Right renal cortex interstitium (tissue), 3 donors: Measurements from ENCODE around the gene GPR137B. TPM values are rescaled to one million over a fixed set of nuclear protein-coding genes. Genes with fewer than 3 reads are reported as not detected.

Source experiments
- DNase-seq, 3 donors: peaks; one replicate each; pipeline ENCODE4 v3.0.0-alpha.2; 2013; ENCODE audit warnings: low read depth in 3 of 3, low spot score in 2 of 3
- polyA plus RNA-seq, 3 donors: library from polyadenylated mRNA; unstranded; fragments of 120-200 nt; gene quantifications; one replicate each; pipeline ENCODE4 v1.2.1, GENCODE V29; 2013; ENCODE audit not compliant: insufficient read length in 3 of 3

Gene GPR137B
- polyA plus RNA-seq, 3 donors: 35.4 to 42.3 (median 38.9) TPM

GRCh38 chr1:236113324-236114032 lies 28.9 kb upstream of the GPR137B start:
- DNase-seq: no peak

DNA sequence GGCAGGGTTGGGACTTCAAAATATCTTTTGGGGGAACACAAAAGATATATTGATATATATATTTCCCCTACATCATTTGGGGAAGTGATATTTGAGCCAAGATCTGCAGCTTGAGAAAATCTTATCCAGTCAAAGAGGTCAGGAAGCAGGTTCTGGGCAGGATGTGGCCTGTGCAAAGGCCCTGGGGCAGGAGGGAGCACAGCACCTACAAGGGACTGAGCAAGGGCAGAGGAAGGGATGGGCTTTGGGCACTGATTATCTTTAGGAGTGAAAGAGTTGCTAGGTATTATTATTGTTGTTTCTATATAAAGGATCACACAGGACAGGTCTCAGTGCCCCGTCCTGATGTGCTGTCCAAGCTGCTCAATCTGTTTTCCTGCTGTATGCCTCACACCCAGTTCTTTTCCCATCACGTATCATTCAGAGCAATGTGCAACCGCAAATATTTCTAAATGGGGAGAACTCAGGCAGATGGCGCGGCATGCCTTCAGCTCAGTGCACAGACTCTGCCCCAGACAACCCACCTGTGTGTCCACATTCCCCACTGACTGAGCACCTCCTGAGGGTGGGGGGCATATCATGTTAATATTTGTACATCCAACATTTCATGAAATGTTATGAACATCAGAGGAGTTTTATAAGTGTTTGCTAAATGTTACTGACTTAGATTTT lies 28.1 kb upstream of the GPR137B start:
- no peak for DNase-seq

GRCh38 chr1:236117710-236118109 lies 24.6 kb upstream of the GPR137B start:
- no peak for DNase-seq

GRCh38 chr1:236119943-236120484 lies 22.3 kb upstream of the GPR137B start:
- no peak for DNase-seq

- no peak for DNase-seq
Observed at GRCh38 chr1:236120721-236121153, 21.6 kb upstream of the GPR137B start.

- DNase-seq: no peak
Observed at GRCh38 chr1:236122176-236122575, 20.2 kb upstream of the GPR137B start.

- DNase-seq: no peak
Observed at GRCh38 chr1:236123563-236123962, 18.8 kb upstream of the GPR137B start.

DNA sequence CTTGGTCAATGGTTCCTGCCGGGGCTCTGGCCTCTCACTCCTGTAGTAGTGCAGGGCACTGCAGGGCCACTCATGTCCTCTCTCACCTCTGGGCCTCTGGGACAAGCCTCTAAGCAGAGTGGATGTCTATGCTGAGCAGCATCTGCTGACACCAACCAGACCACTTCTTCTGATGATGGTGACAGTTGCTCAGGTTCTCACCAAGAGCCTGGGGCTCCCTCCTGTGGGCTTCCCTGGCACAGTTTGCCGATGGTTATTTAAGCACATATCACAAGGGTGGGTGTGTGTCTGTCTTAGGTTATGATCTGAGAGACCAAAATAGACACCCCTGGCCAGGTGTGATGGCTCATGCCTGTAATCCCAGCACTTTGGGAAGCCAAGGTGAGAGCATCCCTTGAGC lies 17.4 kb upstream of the GPR137B start:
- no peak for DNase-seq

- no peak for DNase-seq
Observed at GRCh38 chr1:236127045-236127444, 15.3 kb upstream of the GPR137B start.

DNA sequence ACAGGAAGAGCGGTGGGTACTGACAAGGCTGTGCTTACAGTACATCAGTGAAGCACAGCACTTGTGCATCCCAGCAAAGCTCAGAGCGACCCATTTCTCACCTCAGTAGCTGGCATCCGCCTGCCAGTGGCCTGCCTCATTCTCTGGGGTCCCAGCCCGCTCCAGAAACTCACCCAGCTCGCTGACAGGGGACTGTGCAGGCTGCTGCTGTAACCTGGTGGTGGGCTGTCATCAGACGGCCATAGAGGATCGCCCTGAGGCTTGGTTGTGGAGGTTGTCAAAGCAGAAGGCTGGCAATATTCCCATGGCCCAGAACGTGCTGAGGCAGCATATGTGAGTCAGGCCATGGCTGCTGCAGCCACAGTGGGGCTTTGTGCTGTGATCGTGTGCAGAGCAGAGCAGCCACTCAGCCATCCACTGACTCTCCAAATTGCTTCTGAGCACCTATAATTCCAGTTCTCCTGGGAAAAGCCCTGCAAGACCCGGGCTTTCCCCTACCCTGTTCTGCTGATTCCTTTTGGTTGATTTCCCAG lies 13.6 kb upstream of the GPR137B start:
- no peak for DNase-seq

GRCh38 chr1:236129306-236129705 lies 13.0 kb upstream of the GPR137B start:
- DNase-seq: no peak

DNA sequence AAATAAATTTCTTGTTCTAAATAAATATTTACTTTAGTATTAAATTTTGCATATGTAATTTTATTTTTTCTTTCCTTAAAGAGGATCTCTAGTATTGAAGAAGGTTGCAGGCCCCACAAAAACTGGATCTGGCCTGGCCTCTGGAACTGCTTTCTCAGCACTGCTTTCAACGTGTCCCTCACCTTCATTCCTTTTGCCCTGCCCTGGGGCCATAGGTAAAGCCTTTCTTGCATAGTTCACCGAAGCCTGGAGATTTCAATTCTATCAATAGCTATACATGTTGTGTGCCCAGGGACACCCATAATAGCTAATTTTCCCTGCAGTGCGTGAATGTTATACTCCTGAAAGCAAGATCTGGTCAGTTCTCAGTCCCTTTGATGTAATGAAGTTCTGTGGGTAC lies 12.0 kb upstream of the GPR137B start:
- no peak for DNase-seq

DNA sequence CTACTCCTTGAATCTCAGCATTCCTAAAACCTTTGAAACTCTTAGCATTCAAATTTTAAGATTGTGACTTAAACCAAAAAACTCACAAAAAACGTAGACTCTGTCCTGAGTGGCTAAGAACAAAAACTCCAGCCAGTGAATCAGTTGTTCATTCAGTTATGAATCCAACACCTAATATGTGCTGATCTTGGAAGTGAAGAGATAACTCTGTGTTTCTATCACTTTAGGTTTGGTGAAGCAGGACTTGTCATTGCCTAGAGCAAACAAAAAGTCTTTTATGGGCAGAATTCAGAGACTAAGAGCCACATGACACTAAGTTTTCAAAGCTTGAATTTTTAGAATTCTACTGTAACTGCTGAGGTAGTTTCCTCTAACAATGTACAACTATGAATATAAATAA lies 10.4 kb upstream of the GPR137B start:
- no peak for DNase-seq

DNA sequence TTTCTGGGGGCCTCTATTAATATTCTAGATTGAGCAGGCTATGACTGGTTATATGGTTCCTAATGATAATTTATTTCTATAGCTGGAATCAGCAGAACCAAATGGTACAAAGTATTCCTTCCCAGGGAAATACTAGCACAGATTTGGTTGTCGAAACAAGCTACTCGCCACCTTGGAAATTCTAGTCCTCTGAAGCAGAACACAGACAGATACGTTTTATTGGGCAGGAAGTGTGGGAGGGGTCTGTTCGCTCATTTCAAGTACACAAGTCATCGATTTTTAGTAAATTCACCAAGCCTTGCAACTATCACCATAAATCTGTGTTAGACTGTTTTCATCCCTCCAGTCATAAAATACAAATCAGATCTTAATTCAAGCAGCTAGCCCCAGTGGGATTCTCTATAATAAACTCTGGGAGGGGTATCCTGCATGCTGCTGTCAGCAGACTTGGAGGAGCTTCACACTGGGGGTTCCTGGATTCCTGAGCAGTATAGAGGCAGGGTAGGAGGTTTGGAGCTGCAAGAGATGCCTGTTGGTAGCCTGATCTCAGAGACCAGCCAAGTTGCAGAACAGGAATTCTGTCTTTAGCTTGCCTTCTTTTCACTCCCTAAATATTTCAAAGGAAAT lies 9.8 kb upstream of the GPR137B start:
- DNase-seq: no peak

DNA sequence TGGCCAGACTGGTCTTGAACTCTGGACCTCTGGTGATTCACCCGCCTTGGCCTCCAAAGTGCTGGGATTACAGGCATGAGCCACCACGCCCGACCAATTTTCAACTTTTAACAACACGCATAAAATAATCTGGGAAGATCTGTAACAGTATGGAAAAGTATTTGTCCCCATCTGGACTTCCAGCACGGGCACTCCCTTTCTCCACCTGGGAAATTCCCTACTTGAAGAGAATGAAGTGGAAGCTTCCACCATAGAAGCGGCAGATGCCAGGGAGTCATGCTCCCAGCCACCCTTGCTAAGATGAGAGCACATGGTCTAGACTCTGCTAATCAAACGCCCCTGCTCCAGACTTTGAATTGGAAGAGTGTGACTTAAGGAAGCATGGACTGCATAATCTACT lies 9.0 kb upstream of the GPR137B start:
- no peak for DNase-seq

DNA sequence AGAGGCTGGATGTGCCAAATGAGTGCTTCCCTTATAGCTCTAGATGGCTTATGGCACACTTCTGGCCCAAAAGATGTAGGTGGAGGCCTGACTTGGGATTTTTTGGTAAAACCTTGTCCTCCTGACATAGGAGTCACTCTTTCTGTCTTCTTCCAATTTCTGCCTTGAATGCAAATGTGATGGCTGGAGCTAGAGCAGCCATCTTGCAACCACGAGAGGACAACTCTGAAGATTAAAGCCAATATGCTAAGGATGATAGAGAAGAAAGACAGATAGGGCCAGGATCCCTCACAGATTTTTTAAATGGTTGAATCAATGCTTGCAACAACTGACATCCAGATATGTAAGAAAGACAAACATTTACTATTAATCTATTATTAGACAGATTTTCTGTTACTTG lies 8.5 kb upstream of the GPR137B start:
- no peak for DNase-seq

DNA sequence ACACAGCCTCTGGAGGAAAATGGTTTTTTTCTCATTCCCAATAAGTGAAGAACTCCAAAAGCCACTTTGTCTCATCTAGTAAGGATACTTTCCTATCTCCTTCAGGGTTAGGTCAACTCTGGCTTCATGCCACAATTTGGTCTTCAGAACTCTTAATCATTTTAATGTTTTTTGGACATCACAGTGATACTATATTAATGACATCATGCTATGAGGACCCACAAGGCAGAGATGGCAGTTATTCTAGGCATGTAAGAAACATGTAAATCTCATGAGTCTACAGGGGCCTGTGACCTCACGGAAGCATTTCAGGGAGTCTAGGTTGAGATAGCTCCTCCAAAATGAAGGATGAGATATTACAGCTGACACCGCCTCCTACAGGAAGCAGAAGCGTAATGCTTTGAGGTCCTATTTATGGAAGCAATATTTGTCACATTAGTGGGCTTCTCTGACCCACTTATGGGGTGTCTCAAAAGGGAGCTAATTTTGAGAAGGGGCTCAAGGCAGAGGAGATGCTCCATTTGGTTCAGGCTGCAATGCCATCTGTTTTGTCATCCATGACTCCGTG lies 5.0 kb upstream of the GPR137B start:
- DNase-seq: no peak

DNA sequence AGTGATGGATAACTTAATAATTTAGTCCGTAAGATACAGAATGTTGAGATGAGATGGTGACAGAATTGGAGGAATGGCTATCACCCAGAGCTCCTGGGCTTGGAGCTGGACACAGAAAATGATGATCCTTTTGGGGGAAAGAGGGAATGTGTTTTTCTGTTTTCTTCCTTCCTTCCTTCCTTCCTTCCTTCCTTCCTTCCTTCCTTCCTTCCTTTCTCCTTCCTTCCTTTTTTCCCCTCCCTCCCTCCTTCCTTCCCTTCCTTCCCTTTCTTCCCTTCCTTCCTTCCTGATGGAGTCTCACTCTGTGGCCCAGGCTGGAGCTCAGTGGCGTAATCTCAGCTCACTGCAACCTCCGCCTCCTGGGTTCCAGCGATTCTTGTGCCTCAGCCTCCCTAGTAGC lies 2.8 kb upstream of the GPR137B start:
- no peak for DNase-seq

DNA sequence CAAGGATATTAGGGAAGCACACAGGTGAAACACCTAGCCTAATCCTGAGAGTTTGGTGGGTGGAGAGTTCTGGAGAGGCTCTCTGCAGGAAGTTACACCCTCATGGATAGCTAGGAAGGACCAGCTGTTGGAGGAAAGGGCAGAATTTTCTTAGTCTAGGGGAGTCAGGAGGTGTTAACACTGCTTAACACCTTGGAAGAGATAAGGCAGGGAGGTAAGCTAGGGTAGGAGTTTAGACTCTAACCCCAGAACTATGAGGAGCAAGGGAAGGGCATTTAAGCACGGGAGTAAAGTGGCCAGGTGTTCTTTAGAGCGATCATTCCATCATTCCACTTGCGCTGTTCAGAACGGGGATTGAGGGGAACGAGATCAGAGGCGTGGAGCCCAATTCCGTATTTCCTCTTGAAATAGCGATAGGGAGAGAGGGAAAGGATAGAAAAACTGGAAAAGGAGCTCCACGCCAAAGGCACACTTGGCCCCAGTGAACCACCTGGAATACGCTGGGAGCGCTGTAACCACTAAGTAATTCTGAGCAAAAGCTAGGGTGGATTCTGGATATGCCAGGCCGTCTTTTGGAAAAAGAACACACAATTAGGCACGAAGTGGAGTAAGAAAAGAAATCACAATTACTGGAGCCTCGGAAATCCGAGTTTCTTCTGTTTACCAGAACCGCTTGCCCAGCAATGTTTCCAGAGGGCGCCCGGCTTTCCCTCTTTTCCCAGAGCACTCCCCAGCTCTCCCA lies 1.5 kb upstream of the GPR137B start:
- DNase-seq: no peak

DNA sequence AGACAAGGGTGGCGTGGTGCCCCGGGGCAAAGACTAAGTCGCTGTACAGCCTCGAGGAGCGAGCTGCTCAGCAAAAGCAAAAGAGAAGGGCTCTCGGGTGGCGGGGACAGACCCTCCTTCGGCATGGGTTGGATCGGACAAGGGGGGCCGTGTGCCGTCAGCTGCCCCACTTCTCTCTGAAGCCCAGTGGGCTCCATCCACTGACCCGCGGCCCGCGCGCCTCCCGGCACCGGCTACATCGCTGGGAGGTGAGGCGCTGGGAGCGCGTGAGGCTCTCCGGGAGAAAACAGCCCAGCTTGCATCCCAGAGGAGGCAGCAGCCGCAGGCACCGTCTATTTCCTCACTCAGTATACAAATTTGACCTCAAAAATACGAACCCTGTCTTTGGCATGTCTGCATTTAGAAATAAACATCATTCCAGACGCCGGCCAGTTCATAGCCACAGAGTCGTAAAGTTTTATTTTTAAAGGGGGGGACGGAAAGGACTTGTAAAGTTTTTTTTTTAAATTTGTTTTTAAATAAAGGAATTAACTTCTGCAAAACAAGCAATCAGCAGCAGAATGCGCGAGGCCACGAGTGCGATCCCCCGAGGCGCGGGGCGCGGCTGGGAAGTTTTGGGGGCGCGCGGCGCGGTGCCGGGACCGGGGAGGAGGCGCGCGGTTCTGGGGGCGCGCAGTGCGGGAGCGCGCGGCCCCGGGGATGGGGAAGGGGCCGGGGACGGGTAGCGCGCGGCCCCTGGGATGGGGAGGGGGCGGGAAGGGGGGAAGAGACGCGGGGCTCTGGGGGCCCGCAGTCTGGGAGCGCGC lies 689 bp upstream of the GPR137B start:
- DNase-seq: no peak
